ENCODE results near the gene TRIM68.

- TF ChIP-seq POLR2A (IDR thresholded peaks at IDR 0.05): no peak
- no peak for TF ChIP-seq CTCF (IDR thresholded peaks at IDR 0.05)
These were observed 14.3 kb downstream of the TRIM68 start, which contains the start of gene OR52I1 for GRCh38 chr11:4593739-4594138.

Data from testis (tissue), 2 donors.